ENCODE measurements around the gene SFMBT1.

DNA sequence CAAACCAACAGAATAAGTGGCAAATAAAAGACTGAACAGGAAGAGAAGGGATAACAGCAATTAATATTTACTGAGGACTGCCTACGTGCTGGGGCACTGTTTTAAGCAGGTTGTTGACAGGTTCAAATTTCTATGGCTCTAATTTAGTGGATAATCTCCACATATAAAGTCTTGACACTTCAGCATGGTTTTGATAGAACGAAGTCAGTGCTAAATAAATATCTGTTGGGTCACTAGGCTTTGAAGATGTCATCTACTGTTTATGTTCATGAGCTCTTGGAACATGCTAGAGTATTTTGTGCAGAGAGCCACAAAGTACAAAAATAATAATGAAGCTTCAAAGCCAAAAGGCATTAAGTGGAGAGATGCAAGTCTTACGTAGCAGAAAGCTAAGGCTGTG is 74.0 kb downstream of the SFMBT1 start:
- no peak for TF ChIP-seq POLR2A (IDR thresholded peaks at IDR 0.05)
- TF ChIP-seq, protein P1, sequence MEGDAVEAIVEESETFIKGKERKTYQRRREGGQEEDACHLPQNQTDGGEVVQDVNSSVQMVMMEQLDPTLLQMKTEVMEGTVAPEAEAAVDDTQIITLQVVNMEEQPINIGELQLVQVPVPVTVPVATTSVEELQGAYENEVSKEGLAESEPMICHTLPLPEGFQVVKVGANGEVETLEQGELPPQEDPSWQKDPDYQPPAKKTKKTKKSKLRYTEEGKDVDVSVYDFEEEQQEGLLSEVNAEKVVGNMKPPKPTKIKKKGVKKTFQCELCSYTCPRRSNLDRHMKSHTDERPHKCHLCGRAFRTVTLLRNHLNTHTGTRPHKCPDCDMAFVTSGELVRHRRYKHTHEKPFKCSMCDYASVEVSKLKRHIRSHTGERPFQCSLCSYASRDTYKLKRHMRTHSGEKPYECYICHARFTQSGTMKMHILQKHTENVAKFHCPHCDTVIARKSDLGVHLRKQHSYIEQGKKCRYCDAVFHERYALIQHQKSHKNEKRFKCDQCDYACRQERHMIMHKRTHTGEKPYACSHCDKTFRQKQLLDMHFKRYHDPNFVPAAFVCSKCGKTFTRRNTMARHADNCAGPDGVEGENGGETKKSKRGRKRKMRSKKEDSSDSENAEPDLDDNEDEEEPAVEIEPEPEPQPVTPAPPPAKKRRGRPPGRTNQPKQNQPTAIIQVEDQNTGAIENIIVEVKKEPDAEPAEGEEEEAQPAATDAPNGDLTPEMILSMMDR (IDR thresholded peaks at IDR 0.05), result no peak
